ENCODE measurements around the gene KIF15.

KIF15 gene, protein sequence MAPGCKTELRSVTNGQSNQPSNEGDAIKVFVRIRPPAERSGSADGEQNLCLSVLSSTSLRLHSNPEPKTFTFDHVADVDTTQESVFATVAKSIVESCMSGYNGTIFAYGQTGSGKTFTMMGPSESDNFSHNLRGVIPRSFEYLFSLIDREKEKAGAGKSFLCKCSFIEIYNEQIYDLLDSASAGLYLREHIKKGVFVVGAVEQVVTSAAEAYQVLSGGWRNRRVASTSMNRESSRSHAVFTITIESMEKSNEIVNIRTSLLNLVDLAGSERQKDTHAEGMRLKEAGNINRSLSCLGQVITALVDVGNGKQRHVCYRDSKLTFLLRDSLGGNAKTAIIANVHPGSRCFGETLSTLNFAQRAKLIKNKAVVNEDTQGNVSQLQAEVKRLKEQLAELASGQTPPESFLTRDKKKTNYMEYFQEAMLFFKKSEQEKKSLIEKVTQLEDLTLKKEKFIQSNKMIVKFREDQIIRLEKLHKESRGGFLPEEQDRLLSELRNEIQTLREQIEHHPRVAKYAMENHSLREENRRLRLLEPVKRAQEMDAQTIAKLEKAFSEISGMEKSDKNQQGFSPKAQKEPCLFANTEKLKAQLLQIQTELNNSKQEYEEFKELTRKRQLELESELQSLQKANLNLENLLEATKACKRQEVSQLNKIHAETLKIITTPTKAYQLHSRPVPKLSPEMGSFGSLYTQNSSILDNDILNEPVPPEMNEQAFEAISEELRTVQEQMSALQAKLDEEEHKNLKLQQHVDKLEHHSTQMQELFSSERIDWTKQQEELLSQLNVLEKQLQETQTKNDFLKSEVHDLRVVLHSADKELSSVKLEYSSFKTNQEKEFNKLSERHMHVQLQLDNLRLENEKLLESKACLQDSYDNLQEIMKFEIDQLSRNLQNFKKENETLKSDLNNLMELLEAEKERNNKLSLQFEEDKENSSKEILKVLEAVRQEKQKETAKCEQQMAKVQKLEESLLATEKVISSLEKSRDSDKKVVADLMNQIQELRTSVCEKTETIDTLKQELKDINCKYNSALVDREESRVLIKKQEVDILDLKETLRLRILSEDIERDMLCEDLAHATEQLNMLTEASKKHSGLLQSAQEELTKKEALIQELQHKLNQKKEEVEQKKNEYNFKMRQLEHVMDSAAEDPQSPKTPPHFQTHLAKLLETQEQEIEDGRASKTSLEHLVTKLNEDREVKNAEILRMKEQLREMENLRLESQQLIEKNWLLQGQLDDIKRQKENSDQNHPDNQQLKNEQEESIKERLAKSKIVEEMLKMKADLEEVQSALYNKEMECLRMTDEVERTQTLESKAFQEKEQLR (N-terminal part only)

DNA sequence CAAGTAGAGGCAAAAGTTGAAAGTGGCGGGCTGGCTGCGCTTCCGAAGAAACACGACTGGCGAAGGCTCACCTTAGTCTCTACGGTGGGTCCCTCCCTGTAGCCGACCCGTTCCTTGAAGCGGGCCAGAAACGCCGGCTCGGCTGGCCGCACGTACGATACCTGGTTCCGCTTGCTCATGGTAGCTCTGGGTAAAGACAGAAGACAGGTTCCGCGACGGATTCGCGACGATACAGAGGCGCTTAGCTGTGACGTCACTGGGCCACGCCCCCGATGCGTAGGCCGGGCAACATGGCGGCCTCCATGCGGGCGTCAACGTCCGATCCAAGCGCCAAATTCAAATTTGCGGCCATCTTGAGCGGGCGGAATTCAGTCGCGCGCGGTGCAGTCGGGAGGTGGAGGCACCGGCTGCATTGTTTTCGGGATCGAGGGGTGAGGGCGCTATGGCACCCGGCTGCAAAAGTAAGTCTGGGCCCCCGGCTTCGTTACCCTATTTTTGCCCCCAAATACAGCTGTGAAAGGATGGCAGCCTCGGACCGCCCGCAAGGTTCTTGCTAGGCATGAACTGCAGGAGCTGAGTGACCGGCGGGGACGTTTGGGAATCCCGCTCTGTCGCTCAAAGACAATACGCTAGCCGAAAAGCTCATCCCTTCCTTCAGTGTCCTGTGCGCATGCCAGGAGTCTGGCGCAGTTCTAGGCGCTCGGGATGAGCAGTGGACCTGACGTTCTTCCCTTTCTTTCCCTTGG, at the start of gene KIF15, which contains the start of gene KIAA1143:
KIF15 (plus strand) TSS at position 371 of the 746 bp plus-strand sequence; CDS start at position 443, 72 bp downstream.
KIAA1143 (minus strand) TSS at position 196 of the 746 bp plus-strand sequence; CDS start at position 179, 17 bp downstream.
- H3K4me3 Mint-ChIP-seq: peak within 1 kb of the TSS; percentile 89
- H3K9me3 Mint-ChIP-seq: peaks cover 3% of the 10 kb centered on the region
- peaks cover 13% of the 10 kb centered on the region for H3K4me1 Mint-ChIP-seq
- no peaks in the 10 kb centered on the region for H3K27me3 Mint-ChIP-seq
- H3K36me3 Mint-ChIP-seq: peaks cover 17% of the 10 kb centered on the region
- ATAC-seq (ENCODE audit: low read depth) (peak; percentile 99), DNase-seq (ENCODE audit: low spot score in 2 of 2) (peak; percentile 96)
- H3K27ac Mint-ChIP-seq: peak within 1 kb of the TSS; percentile 83

DNA sequence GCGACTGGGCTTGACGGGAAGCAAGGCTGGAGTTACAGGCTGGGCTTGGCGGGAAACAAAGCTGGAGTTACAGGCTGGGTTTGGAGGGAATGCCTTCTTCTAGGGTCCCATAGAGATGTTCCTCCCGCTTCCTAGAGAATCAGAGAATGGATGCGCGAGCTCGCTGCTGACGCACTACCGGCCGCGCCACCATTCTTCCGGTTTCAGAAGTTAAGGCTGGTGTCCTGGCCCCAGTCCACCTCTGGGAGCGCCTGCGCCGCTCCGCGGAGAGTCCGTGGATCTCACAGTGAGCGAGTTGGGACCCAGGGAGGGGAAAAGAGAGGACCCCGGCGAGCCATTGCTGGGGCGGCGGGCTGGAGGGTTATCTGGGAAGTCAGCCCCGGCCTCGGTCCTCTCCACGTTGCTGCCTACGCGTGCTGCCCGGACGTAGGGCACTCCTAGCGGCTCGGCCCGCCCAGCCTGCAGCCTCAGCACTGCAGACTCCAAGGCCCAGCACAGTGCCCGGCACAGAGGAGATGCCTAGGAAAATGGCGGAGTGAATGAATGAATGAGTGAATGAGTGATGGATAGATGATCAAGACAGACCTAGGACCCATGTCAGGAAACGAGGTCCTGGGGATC, 49.0 kb upstream of the KIF15 start, which contains the start of gene ZNF502:
ZNF502 (plus strand) TSS at position 206 of the 621 bp plus-strand sequence. CDS start 7,602 bp downstream, outside the sequence.
- H3K9me3 Mint-ChIP-seq: peaks cover 9% of the 10 kb centered on the region

GRCh38 chr3:44721231-44722102, 40.1 kb upstream of the KIF15 start:
- peaks cover 44% of the 10 kb centered on the region for H3K36me3 Mint-ChIP-seq
- no peak for DNase-seq (ENCODE audit: low spot score in 2 of 2)
- H3K4me3 Mint-ChIP-seq: no peak overlapping the region
- no peaks in the 10 kb centered on the region for H3K4me1 Mint-ChIP-seq
- no peak overlapping the region for H3K27ac Mint-ChIP-seq
- peaks cover 30% of the 10 kb centered on the region for H3K9me3 Mint-ChIP-seq
- peaks cover 2% of the 10 kb centered on the region for H3K27me3 Mint-ChIP-seq
- no peak for ATAC-seq (ENCODE audit: low read depth)

More for the DNA sequence above, 49.0 kb upstream of the KIF15 start, which contains the start of gene ZNF502:
- ATAC-seq (ENCODE audit: low read depth) (peak; percentile 90), DNase-seq (ENCODE audit: low spot score in 2 of 2) (peak; percentile 32 to 33)
- Mint-ChIP-seq H3K27ac (peak within 1 kb of the TSS; percentile 18), H3K27me3 (peaks cover 4% of the 10 kb centered on the region), H3K36me3 (peaks cover 22% of the 10 kb centered on the region), H3K4me3 (peak within 1 kb of the TSS; percentile 87), H3K4me1 (peaks cover 3% of the 10 kb centered on the region)

DNA sequence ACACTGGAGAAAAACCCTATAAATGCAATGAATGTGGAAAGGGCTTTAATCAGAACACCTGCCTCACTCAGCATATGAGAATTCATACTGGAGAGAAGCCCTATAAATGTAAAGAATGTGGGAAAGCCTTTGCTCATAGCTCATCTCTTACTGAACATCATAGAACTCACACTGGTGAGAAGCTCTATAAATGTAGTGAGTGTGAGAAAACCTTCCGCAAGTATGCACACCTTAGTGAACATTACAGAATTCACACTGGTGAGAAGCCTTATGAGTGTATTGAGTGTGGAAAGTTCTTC, 39.5 kb upstream of the KIF15 start:
- ATAC-seq (ENCODE audit: low read depth) (no peak), DNase-seq (ENCODE audit: low spot score in 2 of 2) (no peak)
- Mint-ChIP-seq H3K27me3 (peaks cover 2% of the 10 kb centered on the region), H3K36me3 (peaks cover 41% of the 10 kb centered on the region), H3K4me1 (no peaks in the 10 kb centered on the region), H3K4me3 (no peak overlapping the region), H3K9me3 (peaks cover 28% of the 10 kb centered on the region), H3K27ac (no peak overlapping the region)

DNA sequence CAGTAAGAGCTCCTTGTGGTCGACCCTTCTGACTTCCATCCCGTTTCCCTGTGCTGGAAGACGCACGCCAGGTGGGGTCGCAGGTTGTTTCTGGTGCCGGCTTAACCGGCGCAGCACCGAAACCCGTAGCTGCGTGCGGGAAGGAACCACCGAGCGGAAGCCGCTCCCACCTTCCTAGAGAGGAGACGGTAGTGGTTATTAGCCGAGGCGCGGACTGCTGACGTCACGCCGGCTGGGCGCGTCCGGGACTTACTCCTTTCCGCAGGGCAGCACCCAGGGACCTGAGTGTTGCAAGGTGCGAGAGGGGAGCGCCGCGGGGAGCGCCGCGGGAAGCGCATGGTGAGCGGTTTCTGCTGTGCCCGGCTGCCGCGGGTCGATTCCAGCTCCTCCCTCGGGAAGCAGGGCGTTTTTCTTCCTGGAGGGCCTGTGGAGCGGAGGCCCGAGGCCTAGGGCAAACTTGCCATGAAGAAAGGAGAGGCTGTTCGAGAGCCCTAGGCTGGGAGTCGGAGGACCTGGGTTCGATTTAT, 32.1 kb upstream of the KIF15 start, which contains the start of gene ZNF501:
ZNF501 (plus strand) TSS at position 252 of the 527 bp plus-strand sequence. CDS start 4,787 bp downstream, outside the sequence.
- Mint-ChIP-seq H3K9me3 (peaks cover 29% of the 10 kb centered on the region), H3K4me1 (peaks cover 7% of the 10 kb centered on the region), H3K4me3 (peak within 1 kb of the TSS; percentile 94), H3K27ac (peak within 1 kb of the TSS; percentile 88), H3K36me3 (peaks cover 40% of the 10 kb centered on the region), H3K27me3 (no peaks in the 10 kb centered on the region)
- ATAC-seq (ENCODE audit: low read depth) (peak; percentile 99), DNase-seq (ENCODE audit: low spot score in 2 of 2) (peak; percentile 69 to 70)

DNA sequence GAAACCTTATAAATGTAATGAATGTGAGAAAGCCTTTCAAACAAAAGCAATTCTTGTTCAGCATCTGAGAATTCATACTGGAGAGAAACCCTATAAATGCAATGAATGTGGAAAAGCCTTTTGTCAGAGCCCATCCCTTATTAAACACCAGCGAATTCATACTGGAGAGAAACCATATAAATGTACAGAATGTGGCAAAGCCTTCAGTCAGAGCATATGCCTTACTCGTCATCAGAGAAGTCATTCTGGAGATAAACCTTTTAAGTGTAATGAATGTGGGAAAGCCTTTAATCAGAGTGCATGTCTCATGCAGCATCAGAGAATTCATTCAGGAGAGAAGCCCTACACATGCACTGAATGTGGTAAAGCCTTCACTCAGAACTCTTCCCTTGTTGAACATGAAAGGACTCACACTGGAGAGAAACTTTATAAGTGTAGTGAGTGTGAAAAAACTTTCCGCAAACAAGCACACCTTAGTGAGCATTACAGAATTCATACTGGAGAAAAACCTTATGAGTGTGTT, 26.9 kb upstream of the KIF15 start:
- Mint-ChIP-seq H3K36me3 (peaks cover 45% of the 10 kb centered on the region), H3K27me3 (no peaks in the 10 kb centered on the region), H3K4me3 (no peak overlapping the region), H3K4me1 (peaks cover 5% of the 10 kb centered on the region), H3K9me3 (peaks cover 32% of the 10 kb centered on the region), H3K27ac (no peak overlapping the region)
- DNase-seq (ENCODE audit: low spot score in 2 of 2): no peak
- ATAC-seq (ENCODE audit: low read depth): no peak

DNA sequence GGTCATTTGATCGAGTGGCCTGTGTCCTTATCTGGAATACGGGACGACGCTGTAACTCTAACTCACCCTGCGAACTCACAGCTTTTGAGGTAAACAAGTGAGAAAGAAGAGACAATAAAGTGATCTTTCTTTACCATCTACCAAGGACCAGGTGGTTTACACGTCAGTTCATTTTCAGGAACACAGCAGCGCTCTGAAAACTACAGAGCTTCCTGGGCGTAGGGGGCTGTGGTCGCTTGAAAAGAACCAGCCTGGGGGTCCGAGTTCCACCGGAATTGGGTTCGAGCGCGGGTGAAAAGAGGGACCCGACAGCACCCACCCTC, 532 bp upstream of the KIF15 start:
- Mint-ChIP-seq H3K27me3 (no peaks in the 10 kb centered on the region), H3K36me3 (peaks cover 19% of the 10 kb centered on the region), H3K27ac (peak overlapping the region; percentile 83), H3K4me3 (peak overlapping the region; percentile 89), H3K9me3 (peaks cover 3% of the 10 kb centered on the region), H3K4me1 (peaks cover 13% of the 10 kb centered on the region)
- ATAC-seq (ENCODE audit: low read depth) (peak; percentile 8), DNase-seq (ENCODE audit: low spot score in 2 of 2) (no peak)

DNA sequence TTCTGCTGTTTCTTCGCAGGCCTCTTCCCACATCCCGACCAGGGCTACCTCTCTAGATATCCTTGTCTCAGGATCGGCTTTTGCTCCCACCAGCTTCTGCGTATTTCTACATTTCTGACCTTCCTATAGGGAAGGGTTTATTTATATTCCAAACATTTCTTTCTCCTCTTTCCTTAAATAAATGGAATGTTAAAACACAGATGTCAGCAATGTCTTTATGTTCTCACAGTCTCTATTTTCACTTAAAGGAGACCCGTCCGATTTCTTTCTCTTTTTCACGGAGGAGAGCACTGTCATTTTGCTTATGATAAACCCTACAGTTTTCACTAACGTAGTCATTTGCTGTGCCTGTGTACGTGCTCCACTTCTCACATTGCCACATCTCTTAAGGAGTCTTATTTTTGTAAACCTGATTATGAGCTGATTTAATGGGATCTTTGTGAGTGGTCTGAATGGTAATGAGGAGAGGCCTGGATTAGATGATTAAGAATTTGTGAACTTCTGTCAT, 630 bp downstream of the KIF15 start:
- H3K27me3 Mint-ChIP-seq: no peaks in the 10 kb centered on the region
- no peak for DNase-seq (ENCODE audit: low spot score in 2 of 2)

DNA sequence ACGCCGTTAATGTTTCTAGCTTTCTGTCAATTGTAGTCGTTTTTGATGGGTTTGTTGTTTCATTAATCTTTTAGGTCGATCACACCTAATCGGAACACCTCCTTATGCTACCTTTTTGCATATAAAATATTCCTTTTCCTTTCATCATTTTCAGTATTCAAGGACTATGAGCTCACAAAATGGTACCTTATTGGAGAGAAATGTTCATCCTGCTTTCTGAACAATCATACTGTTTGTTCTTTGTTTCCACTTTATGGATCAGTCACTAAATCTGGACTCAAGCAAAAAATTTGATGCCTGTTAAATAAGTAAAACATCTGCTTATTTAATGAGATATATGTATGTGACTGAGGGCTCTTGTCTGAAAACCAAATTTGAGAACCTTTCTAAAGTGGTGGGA, 1.1 kb downstream of the KIF15 start:
- no peak for ATAC-seq (ENCODE audit: low read depth)
- Mint-ChIP-seq H3K4me1 (peaks cover 9% of the 10 kb centered on the region), H3K27ac (no peak overlapping the region), H3K9me3 (no peaks in the 10 kb centered on the region), H3K4me3 (peak overlapping the region; percentile 89), H3K27me3 (no peaks in the 10 kb centered on the region), H3K36me3 (peaks cover 14% of the 10 kb centered on the region)
- no peak for DNase-seq (ENCODE audit: low spot score in 2 of 2)

More for the DNA sequence above, 630 bp downstream of the KIF15 start:
- Mint-ChIP-seq H3K27ac (no peak overlapping the region), H3K36me3 (peaks cover 17% of the 10 kb centered on the region), H3K4me3 (peak overlapping the region; percentile 89), H3K9me3 (peaks cover 1% of the 10 kb centered on the region), H3K4me1 (peaks cover 11% of the 10 kb centered on the region)
- ATAC-seq (ENCODE audit: low read depth): no peak

DNA sequence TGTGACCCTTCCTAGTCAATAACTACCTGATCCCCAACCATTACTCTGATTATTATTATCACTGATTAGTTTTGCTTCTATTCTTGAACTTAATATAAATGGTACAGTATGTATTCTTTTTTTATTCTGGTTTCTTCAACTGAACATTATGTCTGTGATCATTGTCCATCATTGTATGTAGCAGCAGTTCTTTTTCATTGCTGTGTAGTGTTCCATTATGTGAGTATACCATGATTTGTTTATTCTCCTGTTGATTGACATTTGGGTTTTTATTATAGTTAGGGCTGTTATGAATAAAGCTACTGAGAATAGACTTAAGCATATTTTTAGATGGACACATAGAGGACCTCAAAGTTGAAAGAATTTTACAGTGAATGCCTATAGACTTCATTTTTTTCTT, 2.7 kb downstream of the KIF15 start:
- peaks cover 9% of the 10 kb centered on the region for H3K4me1 Mint-ChIP-seq
- no peak overlapping the region for H3K4me3 Mint-ChIP-seq
- no peaks in the 10 kb centered on the region for H3K9me3 Mint-ChIP-seq
- no peak for DNase-seq (ENCODE audit: low spot score in 2 of 2)
- H3K27ac Mint-ChIP-seq: no peak overlapping the region
- no peak for ATAC-seq (ENCODE audit: low read depth)
- peaks cover 7% of the 10 kb centered on the region for H3K36me3 Mint-ChIP-seq
- no peaks in the 10 kb centered on the region for H3K27me3 Mint-ChIP-seq

GRCh38 chr3:44771424-44772098, 10.0 kb downstream of the KIF15 start:
- H3K36me3 Mint-ChIP-seq: peaks cover 17% of the 10 kb centered on the region

More at GRCh38 chr3:44771424-44772098, 10.0 kb downstream of the KIF15 start:
- no peak overlapping the region for H3K27ac Mint-ChIP-seq
- no peaks in the 10 kb centered on the region for H3K27me3 Mint-ChIP-seq
- H3K9me3 Mint-ChIP-seq: peaks cover 9% of the 10 kb centered on the region
- ATAC-seq (ENCODE audit: low read depth) (no peak), DNase-seq (ENCODE audit: low spot score in 2 of 2) (no peak)
- no peak overlapping the region for H3K4me3 Mint-ChIP-seq
- no peaks in the 10 kb centered on the region for H3K4me1 Mint-ChIP-seq
